GM12878 (cell line): ENCODE results near the gene SLC12A9. TPM values are rescaled to one million over a fixed set of nuclear protein-coding genes. Genes with fewer than 3 reads are reported as not detected.

Source experiments
- ATAC-seq: fragments of 200-7000 bp; cut with Tn5 transposase; 3 replicates; pipeline ENCODE4 v1.9.1; 2020; ENCODE audit warnings: mild to moderate bottlenecking, moderate library complexity
- BruUV-seq: library from RNA; stranded (reverse); fragments of 400-500 nt; replicated peaks from 2 replicates; lab custom pipeline; 2021; lab: Mats Ljungman, UMichigan
- CTCF ChIA-PET: fragments of 300-600 bp; sonication (Branson Sonifier 250); formaldehyde crosslinking; extraction: SDS; loops from one replicate; lab custom pipeline; 2021; ENCODE audit warnings: inconsistent platforms; lab: Yijun Ruan, JAX
- POLR2A ChIA-PET: fragments of 350-600 bp; formaldehyde crosslinking; extraction: SDS; loops from one replicate; lab custom pipeline; 2021; ENCODE audit warnings: inconsistent platforms; lab: Charles Lee
- RAD21 ChIA-PET: fragments of 300-600 bp; sonication (Branson Sonifier 250); formaldehyde crosslinking; loops from one replicate; lab custom pipeline; 2023; ENCODE audit warnings: antibody characterized with exemption; ENCODE audit not compliant: unreplicated experiment; lab: Charles Lee
- SMC1A ChIA-PET: fragments of 300-600 bp; sonication (Branson Sonifier 250); formaldehyde crosslinking; loops from one replicate; lab custom pipeline; 2023; ENCODE audit not compliant: unreplicated experiment, uncharacterized antibody; lab: Charles Lee
- DNase-seq: peaks from one replicate; pipeline ENCODE4 v3.0.0-alpha.2; 2011; ENCODE audit warnings: low read depth, low spot score
- FAIRE-seq: peaks from 3 replicates; lab custom pipeline; 2011; peaks lifted over from hg19 to GRCh38; lab: Jason Lieb, UNC
- H2AFZ ChIP-seq: 2 replicates; pipeline ENCODE4 v1.6.0; 2011; ENCODE audit warnings: low read depth, low read length, control low read depth; ENCODE audit not compliant: control insufficient read depth
- H3K27ac ChIP-seq: 2 replicates; pipeline ENCODE4 v1.5.1; 2011; ENCODE audit warnings: control low read depth; ENCODE audit not compliant: control insufficient read depth, insufficient read depth
- H3K27me3 ChIP-seq, 2 experiments: replicated peaks in 1 of 2; 2 replicates each; pipeline versions ENCODE4 v1.6.0 to v1.6.1; 2011; ENCODE audit warnings: low read length in 1 of 2; ENCODE audit not compliant: control insufficient read depth in 2 of 2, insufficient read depth in 2 of 2
- H3K36me3 ChIP-seq, 2 experiments: 2 replicates each; pipeline ENCODE4 v1.5.1; 2011; ENCODE audit warnings: low read length in 1 of 2; ENCODE audit not compliant: control insufficient read depth in 2 of 2, insufficient read depth in 2 of 2
- H3K4me1 ChIP-seq: 2 replicates; pipeline ENCODE4 v1.6.1; 2011; ENCODE audit warnings: mild to moderate bottlenecking, low read length, moderate library complexity, mixed read lengths; ENCODE audit not compliant: control insufficient read depth, insufficient read depth
- H3K4me2 ChIP-seq: 2 replicates; pipeline ENCODE4 v1.6.0; 2011; ENCODE audit warnings: control low read depth; ENCODE audit not compliant: control insufficient read depth, insufficient read depth
- H3K4me3 ChIP-seq: fragments of 200-600 bp; sonication (generic); 2 replicates; pipeline ENCODE4 v1.5.1; 2016
- H3K79me2 ChIP-seq: 2 replicates; pipeline ENCODE4 v1.6.0; 2011; ENCODE audit warnings: low read length; ENCODE audit not compliant: control insufficient read depth, insufficient read depth
- H3K9ac ChIP-seq: 2 replicates; pipeline ENCODE4 v1.8.0; 2011; ENCODE audit warnings: low read length, control low read depth, mixed read lengths; ENCODE audit not compliant: control insufficient read depth, insufficient read depth
- H3K9me3 ChIP-seq: replicated peaks from 3 replicates; pipeline ENCODE4 v1.5.1; 2011; ENCODE audit warnings: mild to moderate bottlenecking, low read length; ENCODE audit not compliant: control insufficient read depth, insufficient read depth
- H4K20me1 ChIP-seq: 2 replicates; pipeline ENCODE4 v1.6.0; 2011; ENCODE audit not compliant: control insufficient read depth, insufficient read depth
- CBX5 ChIP-seq: sonication (generic); IDR thresholded peaks from 2 replicates; pipeline ENCODE4 v1.6.1; 2016; ENCODE audit warnings: low read depth, moderate library complexity, mild to moderate bottlenecking, inconsistent platforms
- CREB1 ChIP-seq: IDR thresholded peaks from 2 replicates; pipeline ENCODE4 v1.6.1; 2012; ENCODE audit warnings: low read depth, mild to moderate bottlenecking, inconsistent platforms
- EP300 ChIP-seq, 2 experiments: fragments of 150-350 bp in 1 of 2; IDR thresholded peaks; 2 replicates each; pipeline ENCODE4 v1.6.1; 2011 to 2012; ENCODE audit warnings: low read depth in 2 of 2, low read length in 2 of 2, borderline replicate concordance in 1 of 2, improper control_type of control experiment in 1 of 2, inconsistent platforms in 1 of 2; ENCODE audit not compliant: control insufficient read depth in 1 of 2
- GABPA ChIP-seq: IDR thresholded peaks from 2 replicates; pipeline ENCODE4 v1.6.1; 2014; ENCODE audit warnings: antibody characterized with exemption, low read depth, mild to moderate bottlenecking, inconsistent platforms
- HCFC1 ChIP-seq: fragments of 150-350 bp; IDR thresholded peaks from 2 replicates; pipeline ENCODE4 v1.6.1; 2014; ENCODE audit warnings: low read length
- IRF4 ChIP-seq: IDR thresholded peaks from 2 replicates; pipeline ENCODE4 v1.6.1; 2011; ENCODE audit warnings: low read depth, low read length
- IRF5 ChIP-seq: fragments of 450-650 bp; IDR thresholded peaks from 2 replicates; pipeline ENCODE4 v1.6.1; 2017; ENCODE audit warnings: borderline replicate concordance
- JUND ChIP-seq: IDR thresholded peaks from 2 replicates; pipeline ENCODE4 v1.6.1; 2012; ENCODE audit warnings: low read depth, mild to moderate bottlenecking, low read length, improper control_type of control experiment, moderate library complexity
- MAX ChIP-seq: IDR thresholded peaks from 2 replicates; pipeline ENCODE4 v1.6.1; 2012; ENCODE audit warnings: low read depth, low read length, improper control_type of control experiment
- POLR2AphosphoS2 ChIP-seq: IDR thresholded peaks from 2 replicates; pipeline ENCODE4 v1.6.1; 2011; ENCODE audit warnings: low read depth, mild to moderate bottlenecking, low read length, improper control_type of control experiment, moderate library complexity
- RB1 ChIP-seq: fragments of 450-650 bp; formaldehyde crosslinking; IDR thresholded peaks from 2 replicates; pipeline ENCODE4 v1.6.1; 2017; ENCODE audit warnings: mild to moderate bottlenecking, borderline replicate concordance
- RCOR1 ChIP-seq: conservative IDR thresholded peaks from 2 replicates; pipeline ENCODE4 v1.6.1; 2012; ENCODE audit warnings: low read depth, low read length, improper control_type of control experiment
- RELA ChIP-seq: fragments of 450-650 bp; IDR thresholded peaks from 2 replicates; pipeline ENCODE4 v1.8.0; 2014; ENCODE audit warnings: borderline replicate concordance; ENCODE audit not compliant: partially characterized antibody
- REST ChIP-seq: IDR thresholded peaks from 2 replicates; pipeline ENCODE4 v1.6.1; 2012; ENCODE audit warnings: mild to moderate bottlenecking, low read depth, low read length
- SMAD1 ChIP-seq: fragments of 450-650 bp; IDR thresholded peaks from 2 replicates; pipeline ENCODE4 v1.6.1; 2018; ENCODE audit warnings: mild to moderate bottlenecking, low read depth; ENCODE audit not compliant: partially characterized antibody
- SMARCA5 ChIP-seq: fragments of 450-650 bp; IDR thresholded peaks from 2 replicates; pipeline ENCODE4 v1.6.1; 2017; ENCODE audit warnings: mild to moderate bottlenecking
- SP1 ChIP-seq: IDR thresholded peaks from one replicate; pipeline ENCODE4 v1.6.1; 2011; ENCODE audit warnings: low read depth, low read length
- STAT3 ChIP-seq: IDR thresholded peaks from 2 replicates; pipeline ENCODE4 v1.6.1; 2011; ENCODE audit warnings: low read depth, low read length, improper control_type of control experiment
- WGBS: methylation state at CpG from one replicate; pipeline ENCODE4 v1.1.6; 2016; ENCODE audit warnings: low lambda C conversion rate; ENCODE audit not compliant: insufficient replicate concordance, insufficient coverage; ENCODE audit errors: missing lambda C conversion rate; 5-methylcytosine and 5-hydroxymethylcytosine counted together
- in situ Hi-C: fragments of 300-500 bp; cut with MboI; formaldehyde crosslinking; loops from 9 replicates; pipeline ENCODE4 v1.14.3; 2018; ENCODE audit warnings: mixed read lengths
- intact Hi-C: fragments of 100-400 bp; cut with micrococcal nuclease; formaldehyde crosslinking; loops from one replicate; pipeline ENCODE4 v1.14.2; 2022; ENCODE audit not compliant: unreplicated experiment
- polyA plus RNA-seq, 11 experiments: library from polyadenylated mRNA; depleted of rRNA in 4 of 11; unstranded in 6 of 11; stranded (reverse) in 5 of 11; fragments of >200 nt; fragmentation: Nextera tagmentation in 4 of 11; fragmentation: Illumina TruSeq in 1 of 11; extraction: Ambion mirVana in 4 of 11; extraction: Trizol in 1 of 11; gene quantifications; 1 replicate in 1 of 11; 2 replicates in 10 of 11; pipeline versions ENCODE4 v1.2.1 to v1.2.3, GENCODE V29; 2011 to 2016; ENCODE audit warnings: inconsistent platforms in 2 of 11, missing spikeins in 2 of 11, low read depth in 1 of 11
- total RNA-seq, 4 experiments: library from RNA; depleted of rRNA in 3 of 4; stranded (reverse); fragments of >200 nt in 3 of 4; fragmentation: Illumina TruSeq in 1 of 4; extraction: Trizol in 1 of 4; gene quantifications; 2 replicates each; pipeline versions ENCODE4 v1.2.1 to v1.2.3, GENCODE V29; 2013 to 2021

SLC12A9 gene
- total and polyA plus RNA-seq, 10 of the 15 experiments (the other 5 are each of a cell fraction or from before 2014, with no cell fraction given), result 0.24 to 18.5 (median 9.4) TPM

DNA sequence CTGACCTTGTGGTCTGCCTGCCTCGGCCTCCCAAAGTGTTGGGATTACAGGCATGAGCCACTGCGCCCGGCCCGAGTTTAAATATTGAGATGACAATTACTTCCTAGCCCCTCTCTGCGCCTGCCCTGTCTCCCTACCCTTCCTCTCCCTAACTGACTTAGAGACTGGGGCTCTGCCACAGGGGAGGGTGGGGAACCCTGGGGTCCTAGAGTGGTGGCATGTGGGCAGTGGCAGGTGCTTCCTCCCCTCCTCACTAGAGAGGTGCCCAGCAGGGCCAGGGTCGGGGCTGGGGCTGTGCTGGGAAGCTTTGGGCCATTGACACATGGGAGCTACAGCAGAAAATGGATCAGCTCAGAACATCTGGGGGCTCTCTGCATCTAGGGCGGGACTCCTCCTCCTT, 50.1 kb downstream of the SLC12A9 start (continued):
- TF ChIP-seq REST, result no peak
- no peak for TF ChIP-seq STAT3
- no peak for TF ChIP-seq HCFC1
- TF ChIP-seq POLR2AphosphoS2, result no peak
- no peak for TF ChIP-seq MAX
- no peak for TF ChIP-seq RB1

GRCh38 chr7:100908512-100908911, 56.0 kb downstream of the SLC12A9 start:
- no peak for TF ChIP-seq CREB1
- TF ChIP-seq IRF5, result no peak
- no peak for TF ChIP-seq EP300 (IDR thresholded peaks at IDR 0.05; ENCODE audit: borderline replicate concordance in 1 of 2, control insufficient read depth in 1 of 2, low read depth in 2 of 2, low read length in 2 of 2)
- no peak for TF ChIP-seq IRF4
- no peak for TF ChIP-seq RCOR1
- no peak for TF ChIP-seq SMAD1
- TF ChIP-seq RELA, result no peak
- no peak for TF ChIP-seq SP1
- TF ChIP-seq CBX5, result no peak
- no peak for TF ChIP-seq SMARCA5
- TF ChIP-seq GABPA, result no peak
- no peak for TF ChIP-seq JUND
- TF ChIP-seq, all 136 proteins: peak for 0
- Histone ChIP-seq H3K9me3 (no peaks in the 10 kb centered on the region), H4K20me1 (no peaks in the 10 kb centered on the region), H3K27me3 (no peaks in the 10 kb centered on the region), H3K36me3 (no peaks in the 10 kb centered on the region), H3K4me2 (no peak overlapping the region), H3K4me1 (no peaks in the 10 kb centered on the region), H3K27ac (no peak overlapping the region), H3K9ac (no peak overlapping the region), H3K4me3 (no peak overlapping the region), H2AFZ (no peak overlapping the region), H3K79me2 (no peaks in the 10 kb centered on the region)
- intact Hi-C loops, result no loop called here
- CTCF ChIA-PET, result no interaction called here
- in situ Hi-C loops, result no loop called here
- ATAC-seq (no peak), DNase-seq (no peak), FAIRE-seq (no peak)
- WGBS, result 97% methylated on average over 5 of the region's 5 CpGs
- RAD21 ChIA-PET, result no interaction called here
- no TSS peak for BruUV-seq
- SMC1A ChIA-PET, result no interaction called here
- POLR2A ChIA-PET, result no interaction called here
